Activated T-cell treated with anti-CD3 and anti-CD28 coated beads, Interleukin-2, amount 50 U/mL, for 24 hours (primary cell): ENCODE results near the gene MAP2.

Experiments used
- DNase-seq: peaks from one replicate; pipeline ENCODE4 v3.0.0-alpha.2; 2020
- H3K27ac Mint-ChIP-seq: 2 replicates; pipeline ENCODE4 v1.8.0; 2020; ENCODE audit warnings: mild to moderate bottlenecking, mixed read lengths
- H3K27me3 Mint-ChIP-seq: 2 replicates; pipeline ENCODE4 v1.8.0; 2020; ENCODE audit warnings: mixed read lengths
- H3K36me3 Mint-ChIP-seq: 2 replicates; pipeline ENCODE4 v1.8.0; 2020; ENCODE audit warnings: low read depth, mixed read lengths
- H3K4me1 Mint-ChIP-seq: 2 replicates; pipeline ENCODE4 v1.8.0; 2020; ENCODE audit warnings: low read depth, mixed read lengths
- H3K4me3 Mint-ChIP-seq: 2 replicates; pipeline ENCODE4 v1.8.0; 2020; ENCODE audit warnings: mild to moderate bottlenecking, moderate library complexity, mixed read lengths
- H3K9me3 Mint-ChIP-seq: 2 replicates; pipeline ENCODE4 v1.8.0; 2020; ENCODE audit warnings: mixed read lengths

The MAP2 gene

GRCh38 chr2:209636076-209636475 is 212.2 kb downstream of the MAP2 start:
- DNase-seq, result no peak
- Mint-ChIP-seq H3K4me3 (no peak overlapping the region), H3K9me3 (peaks cover 2% of the 10 kb centered on the region), H3K27me3 (no peaks in the 10 kb centered on the region), H3K4me1 (peaks cover 5% of the 10 kb centered on the region), H3K36me3 (no peaks in the 10 kb centered on the region), H3K27ac (no peak overlapping the region)

GRCh38 chr2:209637293-209637692 is 213.4 kb downstream of the MAP2 start:
- no peak overlapping the region for H3K4me3 Mint-ChIP-seq
- H3K9me3 Mint-ChIP-seq, result peaks cover 2% of the 10 kb centered on the region
- H3K27me3 Mint-ChIP-seq, result no peaks in the 10 kb centered on the region
- peaks cover 5% of the 10 kb centered on the region for H3K4me1 Mint-ChIP-seq
- no peaks in the 10 kb centered on the region for H3K36me3 Mint-ChIP-seq
- no peak for DNase-seq
- no peak overlapping the region for H3K27ac Mint-ChIP-seq

GRCh38 chr2:209638346-209638745 is 214.5 kb downstream of the MAP2 start:
- DNase-seq, result no peak
- no peaks in the 10 kb centered on the region for H3K27me3 Mint-ChIP-seq
- H3K36me3 Mint-ChIP-seq, result no peaks in the 10 kb centered on the region
- peaks cover 5% of the 10 kb centered on the region for H3K4me1 Mint-ChIP-seq
- H3K9me3 Mint-ChIP-seq, result peaks cover 2% of the 10 kb centered on the region
- H3K4me3 Mint-ChIP-seq, result no peak overlapping the region
- H3K27ac Mint-ChIP-seq, result no peak overlapping the region

- Mint-ChIP-seq H3K27ac (no peak overlapping the region), H3K9me3 (no peaks in the 10 kb centered on the region)
Observed at GRCh38 chr2:209640358-209640757, 216.5 kb downstream of the MAP2 start.

GRCh38 chr2:209642146-209642820 is 218.4 kb downstream of the MAP2 start:
- Mint-ChIP-seq H3K4me1 (peaks cover 5% of the 10 kb centered on the region), H3K36me3 (no peaks in the 10 kb centered on the region), H3K4me3 (no peak overlapping the region), H3K27me3 (no peaks in the 10 kb centered on the region), H3K9me3 (no peaks in the 10 kb centered on the region), H3K27ac (no peak overlapping the region)
- DNase-seq, result no peak

More at GRCh38 chr2:209640358-209640757, 216.5 kb downstream of the MAP2 start:
- Mint-ChIP-seq H3K36me3 (no peaks in the 10 kb centered on the region), H3K4me1 (peaks cover 5% of the 10 kb centered on the region), H3K4me3 (no peak overlapping the region), H3K27me3 (no peaks in the 10 kb centered on the region)
- DNase-seq, result no peak

- Mint-ChIP-seq H3K27ac (no peak overlapping the region), H3K4me1 (no peaks in the 10 kb centered on the region), H3K4me3 (no peak overlapping the region)
Observed at GRCh38 chr2:209644842-209645241, 221.0 kb downstream of the MAP2 start.

GRCh38 chr2:209648714-209649113 is 224.9 kb downstream of the MAP2 start:
- Mint-ChIP-seq H3K4me3 (no peak overlapping the region), H3K27ac (no peak overlapping the region), H3K9me3 (no peaks in the 10 kb centered on the region), H3K27me3 (no peaks in the 10 kb centered on the region), H3K4me1 (no peaks in the 10 kb centered on the region), H3K36me3 (no peaks in the 10 kb centered on the region)
- DNase-seq, result no peak

More at GRCh38 chr2:209644842-209645241, 221.0 kb downstream of the MAP2 start:
- Mint-ChIP-seq H3K9me3 (no peaks in the 10 kb centered on the region), H3K27me3 (no peaks in the 10 kb centered on the region), H3K36me3 (no peaks in the 10 kb centered on the region)
- DNase-seq, result no peak

- no peaks in the 10 kb centered on the region for H3K4me1 Mint-ChIP-seq
- no peaks in the 10 kb centered on the region for H3K9me3 Mint-ChIP-seq
- H3K27me3 Mint-ChIP-seq, result no peaks in the 10 kb centered on the region
- no peak for DNase-seq
- no peaks in the 10 kb centered on the region for H3K36me3 Mint-ChIP-seq
- H3K27ac Mint-ChIP-seq, result no peak overlapping the region
- H3K4me3 Mint-ChIP-seq, result no peak overlapping the region
Observed at GRCh38 chr2:209653134-209653533, 229.3 kb downstream of the MAP2 start.

GRCh38 chr2:209661286-209661894 is 237.5 kb downstream of the MAP2 start:
- no peak overlapping the region for H3K27ac Mint-ChIP-seq
- no peak for DNase-seq
- H3K4me3 Mint-ChIP-seq, result no peak overlapping the region
- no peaks in the 10 kb centered on the region for H3K4me1 Mint-ChIP-seq
- no peaks in the 10 kb centered on the region for H3K36me3 Mint-ChIP-seq
- peaks cover 2% of the 10 kb centered on the region for H3K9me3 Mint-ChIP-seq
- H3K27me3 Mint-ChIP-seq, result no peaks in the 10 kb centered on the region

GRCh38 chr2:209662021-209662420 is 238.2 kb downstream of the MAP2 start:
- Mint-ChIP-seq H3K9me3 (peaks cover 2% of the 10 kb centered on the region), H3K36me3 (no peaks in the 10 kb centered on the region), H3K4me1 (no peaks in the 10 kb centered on the region), H3K4me3 (no peak overlapping the region), H3K27ac (no peak overlapping the region), H3K27me3 (no peaks in the 10 kb centered on the region)
- DNase-seq, result no peak

- H3K9me3 Mint-ChIP-seq, result peaks cover 2% of the 10 kb centered on the region
- H3K27ac Mint-ChIP-seq, result no peak overlapping the region
- H3K27me3 Mint-ChIP-seq, result no peaks in the 10 kb centered on the region
- no peak for DNase-seq
- no peak overlapping the region for H3K4me3 Mint-ChIP-seq
- H3K36me3 Mint-ChIP-seq, result no peaks in the 10 kb centered on the region
- H3K4me1 Mint-ChIP-seq, result no peaks in the 10 kb centered on the region
Observed at GRCh38 chr2:209663139-209663538, 239.3 kb downstream of the MAP2 start.

GRCh38 chr2:209663656-209664055 is 239.8 kb downstream of the MAP2 start:
- no peaks in the 10 kb centered on the region for H3K27me3 Mint-ChIP-seq
- H3K4me3 Mint-ChIP-seq, result no peak overlapping the region
- H3K27ac Mint-ChIP-seq, result no peak overlapping the region
- no peaks in the 10 kb centered on the region for H3K36me3 Mint-ChIP-seq
- peaks cover 2% of the 10 kb centered on the region for H3K9me3 Mint-ChIP-seq
- no peaks in the 10 kb centered on the region for H3K4me1 Mint-ChIP-seq
- DNase-seq, result no peak

GRCh38 chr2:209666296-209666695 is 242.4 kb downstream of the MAP2 start:
- no peak overlapping the region for H3K27ac Mint-ChIP-seq
- no peak overlapping the region for H3K4me3 Mint-ChIP-seq
- H3K36me3 Mint-ChIP-seq, result no peaks in the 10 kb centered on the region
- DNase-seq, result no peak
- H3K27me3 Mint-ChIP-seq, result no peaks in the 10 kb centered on the region
- no peaks in the 10 kb centered on the region for H3K9me3 Mint-ChIP-seq
- H3K4me1 Mint-ChIP-seq, result no peaks in the 10 kb centered on the region

- Mint-ChIP-seq H3K4me1 (no peaks in the 10 kb centered on the region), H3K9me3 (no peaks in the 10 kb centered on the region), H3K27ac (no peak overlapping the region), H3K36me3 (no peaks in the 10 kb centered on the region), H3K4me3 (no peak overlapping the region), H3K27me3 (no peaks in the 10 kb centered on the region)
- DNase-seq, result no peak
Observed at GRCh38 chr2:209671020-209671680, 247.3 kb downstream of the MAP2 start.

GRCh38 chr2:209673811-209674210 is 250.0 kb downstream of the MAP2 start:
- no peak overlapping the region for H3K27ac Mint-ChIP-seq
- H3K4me1 Mint-ChIP-seq, result no peaks in the 10 kb centered on the region
- H3K27me3 Mint-ChIP-seq, result no peaks in the 10 kb centered on the region
- H3K9me3 Mint-ChIP-seq, result no peaks in the 10 kb centered on the region
- no peaks in the 10 kb centered on the region for H3K36me3 Mint-ChIP-seq
- DNase-seq, result no peak
- no peak overlapping the region for H3K4me3 Mint-ChIP-seq
